ENCODE data around the gene ATP2A1. TPM values are rescaled to one million over a fixed set of nuclear protein-coding genes. Genes with fewer than 3 reads are reported as not detected.
A peak's percentile ranks its signal among the peaks of the same experiment; 100 is the strongest.

Gene ATP2A1
- total and polyA plus RNA-seq, 2 of the 13 experiments (the other 11 are each of a cell fraction or from before 2014, with no cell fraction given): 3.2 to 12.5 TPM

DNA sequence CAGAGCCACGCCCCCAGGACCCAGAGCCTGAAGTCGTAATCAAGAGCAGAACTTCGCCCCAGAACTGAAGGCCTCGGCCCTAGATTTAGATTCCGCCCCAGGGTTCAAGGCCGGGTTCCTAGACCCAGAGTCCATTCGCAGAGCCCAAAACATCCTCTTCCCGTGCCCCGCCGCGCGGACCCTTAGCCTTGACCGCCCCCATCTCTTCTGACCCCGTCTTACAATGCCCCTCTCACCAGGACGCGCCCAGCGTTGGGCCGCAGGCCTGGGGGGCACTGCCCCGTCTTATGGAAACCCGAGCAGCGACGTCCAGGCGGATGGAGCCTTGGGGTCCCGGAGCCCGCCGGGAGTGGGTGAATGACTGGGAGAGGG, 58.5 kb downstream of the ATP2A1 start (continued):
- TF ChIP-seq ZNF761 (CRISPR knock-in tag; conservative IDR thresholded peaks at IDR 0.05) (0 out of 2 replicates have a peak, but pooled peaks have one; percentile 70), ZNF451 (CRISPR knock-in tag; IDR thresholded peaks at IDR 0.05) (no peak), SNRNP70 (IDR thresholded peaks at IDR 0.05; ENCODE audit: low read depth, low read length) (no peak), MTA1 (CRISPR knock-in tag; IDR thresholded peaks at IDR 0.05; ENCODE audit: borderline replicate concordance) (0 out of 2 replicates have a peak, but pooled peaks have one; percentile 50), ETV5 (CRISPR knock-in tag; IDR thresholded peaks at IDR 0.05; ENCODE audit: borderline replicate concordance) (no peak), ZC3H4 (CRISPR knock-in tag; IDR thresholded peaks at IDR 0.05; ENCODE audit: borderline replicate concordance) (no peak), POGZ (CRISPR knock-in tag; IDR thresholded peaks at IDR 0.05) (peak; percentile 15; the same call in 1 of the 2 replicates), NCOA5 (CRISPR knock-in tag; IDR thresholded peaks at IDR 0.05) (no peak), ADNP (CRISPR knock-in tag; IDR thresholded peaks at IDR 0.05) (no peak), EHMT2 (IDR thresholded peaks at IDR 0.05; ENCODE audit: borderline replicate concordance, low read depth, low read length) (no peak), ZNF274 (CRISPR knock-in tag; IDR thresholded peaks at IDR 0.05) (no peak), ZNF616 (CRISPR knock-in tag; IDR thresholded peaks at IDR 0.05; ENCODE audit: low read depth) (no peak), ZNF24 (IDR thresholded peaks at IDR 0.05) (no peak), NR2F6 (IDR thresholded peaks at IDR 0.05) (no peak), NR2F6 (CRISPR knock-in tag; IDR thresholded peaks at IDR 0.05) (peak; percentile 48), KAT2B (IDR thresholded peaks at IDR 0.05; ENCODE audit: borderline replicate concordance, low read depth, low read length) (no peak), CBX1 (IDR thresholded peaks at IDR 0.05; ENCODE audit: low read depth) (no peak), MEIS2 (CRISPR knock-in tag; IDR thresholded peaks at IDR 0.05) (no peak)
- TF ChIP-seq, protein P1, sequence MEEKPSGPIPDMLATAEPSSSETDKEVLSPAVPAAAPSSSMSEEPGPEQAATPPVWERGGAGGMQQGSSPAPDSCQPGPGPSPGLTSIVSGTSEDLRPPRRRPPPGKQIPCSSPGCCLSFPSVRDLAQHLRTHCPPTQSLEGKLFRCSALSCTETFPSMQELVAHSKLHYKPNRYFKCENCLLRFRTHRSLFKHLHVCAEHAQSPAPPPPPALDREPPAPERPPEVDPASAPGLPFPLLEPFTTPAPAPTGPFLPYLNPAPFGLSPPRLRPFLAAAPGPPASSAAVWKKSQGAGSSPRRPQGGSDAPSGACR (CRISPR knock-in tag; IDR thresholded peaks at IDR 0.05): no peak
- TF ChIP-seq, protein P2, sequence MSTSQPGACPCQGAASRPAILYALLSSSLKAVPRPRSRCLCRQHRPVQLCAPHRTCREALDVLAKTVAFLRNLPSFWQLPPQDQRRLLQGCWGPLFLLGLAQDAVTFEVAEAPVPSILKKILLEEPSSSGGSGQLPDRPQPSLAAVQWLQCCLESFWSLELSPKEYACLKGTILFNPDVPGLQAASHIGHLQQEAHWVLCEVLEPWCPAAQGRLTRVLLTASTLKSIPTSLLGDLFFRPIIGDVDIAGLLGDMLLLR (CRISPR knock-in tag; IDR thresholded peaks at IDR 0.05): no peak
- TF ChIP-seq, protein P3, sequence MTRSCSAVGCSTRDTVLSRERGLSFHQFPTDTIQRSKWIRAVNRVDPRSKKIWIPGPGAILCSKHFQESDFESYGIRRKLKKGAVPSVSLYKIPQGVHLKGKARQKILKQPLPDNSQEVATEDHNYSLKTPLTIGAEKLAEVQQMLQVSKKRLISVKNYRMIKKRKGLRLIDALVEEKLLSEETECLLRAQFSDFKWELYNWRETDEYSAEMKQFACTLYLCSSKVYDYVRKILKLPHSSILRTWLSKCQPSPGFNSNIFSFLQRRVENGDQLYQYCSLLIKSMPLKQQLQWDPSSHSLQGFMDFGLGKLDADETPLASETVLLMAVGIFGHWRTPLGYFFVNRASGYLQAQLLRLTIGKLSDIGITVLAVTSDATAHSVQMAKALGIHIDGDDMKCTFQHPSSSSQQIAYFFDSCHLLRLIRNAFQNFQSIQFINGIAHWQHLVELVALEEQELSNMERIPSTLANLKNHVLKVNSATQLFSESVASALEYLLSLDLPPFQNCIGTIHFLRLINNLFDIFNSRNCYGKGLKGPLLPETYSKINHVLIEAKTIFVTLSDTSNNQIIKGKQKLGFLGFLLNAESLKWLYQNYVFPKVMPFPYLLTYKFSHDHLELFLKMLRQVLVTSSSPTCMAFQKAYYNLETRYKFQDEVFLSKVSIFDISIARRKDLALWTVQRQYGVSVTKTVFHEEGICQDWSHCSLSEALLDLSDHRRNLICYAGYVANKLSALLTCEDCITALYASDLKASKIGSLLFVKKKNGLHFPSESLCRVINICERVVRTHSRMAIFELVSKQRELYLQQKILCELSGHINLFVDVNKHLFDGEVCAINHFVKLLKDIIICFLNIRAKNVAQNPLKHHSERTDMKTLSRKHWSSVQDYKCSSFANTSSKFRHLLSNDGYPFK (CRISPR knock-in tag; IDR thresholded peaks at IDR 0.05; ENCODE audit: borderline replicate concordance): peak; percentile 7; the same call in 1 of the 2 replicates
- TF ChIP-seq, protein P4, sequence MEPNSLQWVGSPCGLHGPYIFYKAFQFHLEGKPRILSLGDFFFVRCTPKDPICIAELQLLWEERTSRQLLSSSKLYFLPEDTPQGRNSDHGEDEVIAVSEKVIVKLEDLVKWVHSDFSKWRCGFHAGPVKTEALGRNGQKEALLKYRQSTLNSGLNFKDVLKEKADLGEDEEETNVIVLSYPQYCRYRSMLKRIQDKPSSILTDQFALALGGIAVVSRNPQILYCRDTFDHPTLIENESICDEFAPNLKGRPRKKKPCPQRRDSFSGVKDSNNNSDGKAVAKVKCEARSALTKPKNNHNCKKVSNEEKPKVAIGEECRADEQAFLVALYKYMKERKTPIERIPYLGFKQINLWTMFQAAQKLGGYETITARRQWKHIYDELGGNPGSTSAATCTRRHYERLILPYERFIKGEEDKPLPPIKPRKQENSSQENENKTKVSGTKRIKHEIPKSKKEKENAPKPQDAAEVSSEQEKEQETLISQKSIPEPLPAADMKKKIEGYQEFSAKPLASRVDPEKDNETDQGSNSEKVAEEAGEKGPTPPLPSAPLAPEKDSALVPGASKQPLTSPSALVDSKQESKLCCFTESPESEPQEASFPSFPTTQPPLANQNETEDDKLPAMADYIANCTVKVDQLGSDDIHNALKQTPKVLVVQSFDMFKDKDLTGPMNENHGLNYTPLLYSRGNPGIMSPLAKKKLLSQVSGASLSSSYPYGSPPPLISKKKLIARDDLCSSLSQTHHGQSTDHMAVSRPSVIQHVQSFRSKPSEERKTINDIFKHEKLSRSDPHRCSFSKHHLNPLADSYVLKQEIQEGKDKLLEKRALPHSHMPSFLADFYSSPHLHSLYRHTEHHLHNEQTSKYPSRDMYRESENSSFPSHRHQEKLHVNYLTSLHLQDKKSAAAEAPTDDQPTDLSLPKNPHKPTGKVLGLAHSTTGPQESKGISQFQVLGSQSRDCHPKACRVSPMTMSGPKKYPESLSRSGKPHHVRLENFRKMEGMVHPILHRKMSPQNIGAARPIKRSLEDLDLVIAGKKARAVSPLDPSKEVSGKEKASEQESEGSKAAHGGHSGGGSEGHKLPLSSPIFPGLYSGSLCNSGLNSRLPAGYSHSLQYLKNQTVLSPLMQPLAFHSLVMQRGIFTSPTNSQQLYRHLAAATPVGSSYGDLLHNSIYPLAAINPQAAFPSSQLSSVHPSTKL (CRISPR knock-in tag; IDR thresholded peaks at IDR 0.05): no peak

All from HepG2 (cell line).